ENCODE measurements around the gene SMAD3. TPM values are rescaled to one million over a fixed set of nuclear protein-coding genes. Genes with fewer than 3 reads are reported as not detected.

SMAD3 gene
- total RNA-seq, 4 donors from 2014 or later: 41.9 to 94.9 (median 56.1) TPM

DNA sequence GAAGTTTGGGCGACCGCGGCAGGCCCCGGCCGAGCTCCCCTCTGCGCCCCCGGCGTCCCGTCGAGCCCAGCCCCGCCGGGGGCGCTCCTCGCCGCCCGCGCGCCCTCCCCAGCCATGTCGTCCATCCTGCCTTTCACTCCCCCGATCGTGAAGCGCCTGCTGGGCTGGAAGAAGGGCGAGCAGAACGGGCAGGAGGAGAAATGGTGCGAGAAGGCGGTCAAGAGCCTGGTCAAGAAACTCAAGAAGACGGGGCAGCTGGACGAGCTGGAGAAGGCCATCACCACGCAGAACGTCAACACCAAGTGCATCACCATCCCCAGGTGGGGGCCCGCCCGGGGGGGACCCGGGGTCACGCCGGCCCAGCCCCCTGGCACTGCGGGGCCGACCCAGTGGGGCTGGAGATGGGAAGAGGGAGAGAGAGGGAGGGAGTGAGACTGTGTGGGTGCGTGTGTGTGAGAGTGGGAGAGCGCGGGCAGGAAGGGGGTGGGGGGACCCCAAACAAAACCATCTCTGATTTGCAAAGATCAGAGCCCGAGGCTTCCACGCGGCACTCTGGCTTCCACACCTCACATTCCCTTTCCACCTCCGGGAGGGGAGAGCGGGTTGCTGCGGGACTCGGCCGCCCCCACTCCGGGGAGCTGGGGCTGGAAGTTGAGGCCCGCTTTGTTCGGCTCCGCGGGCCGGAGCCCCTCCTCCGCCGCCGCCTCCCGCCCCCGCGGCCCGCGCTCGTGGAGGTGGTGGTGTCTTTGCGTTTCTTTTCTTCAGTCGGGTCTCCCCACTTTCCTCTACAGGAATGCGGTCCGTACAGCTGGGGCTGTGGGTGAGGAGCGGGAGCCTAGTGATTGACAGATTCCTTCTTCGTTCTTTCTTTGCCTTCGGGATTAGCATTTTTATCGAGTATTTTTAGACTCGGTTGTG is 898 bp downstream of the SMAD3 start:
- WGBS: under 1% methylated on average over 55 of the region's 72 CpGs
- peaks cover 47% of the 10 kb centered on the region for H3K4me1 ChIP-seq
- no peak for DNase-seq (ENCODE audit: low spot score in 2 of 2)
- no peaks in the 10 kb centered on the region for H3K9me3 ChIP-seq
- no peak for TF ChIP-seq EP300 (IDR thresholded peaks at IDR 0.05)
- no peak for TF ChIP-seq POLR2AphosphoS5 (IDR thresholded peaks at IDR 0.05)
- TF ChIP-seq, protein P1, sequence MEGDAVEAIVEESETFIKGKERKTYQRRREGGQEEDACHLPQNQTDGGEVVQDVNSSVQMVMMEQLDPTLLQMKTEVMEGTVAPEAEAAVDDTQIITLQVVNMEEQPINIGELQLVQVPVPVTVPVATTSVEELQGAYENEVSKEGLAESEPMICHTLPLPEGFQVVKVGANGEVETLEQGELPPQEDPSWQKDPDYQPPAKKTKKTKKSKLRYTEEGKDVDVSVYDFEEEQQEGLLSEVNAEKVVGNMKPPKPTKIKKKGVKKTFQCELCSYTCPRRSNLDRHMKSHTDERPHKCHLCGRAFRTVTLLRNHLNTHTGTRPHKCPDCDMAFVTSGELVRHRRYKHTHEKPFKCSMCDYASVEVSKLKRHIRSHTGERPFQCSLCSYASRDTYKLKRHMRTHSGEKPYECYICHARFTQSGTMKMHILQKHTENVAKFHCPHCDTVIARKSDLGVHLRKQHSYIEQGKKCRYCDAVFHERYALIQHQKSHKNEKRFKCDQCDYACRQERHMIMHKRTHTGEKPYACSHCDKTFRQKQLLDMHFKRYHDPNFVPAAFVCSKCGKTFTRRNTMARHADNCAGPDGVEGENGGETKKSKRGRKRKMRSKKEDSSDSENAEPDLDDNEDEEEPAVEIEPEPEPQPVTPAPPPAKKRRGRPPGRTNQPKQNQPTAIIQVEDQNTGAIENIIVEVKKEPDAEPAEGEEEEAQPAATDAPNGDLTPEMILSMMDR (IDR thresholded peaks at IDR 0.05): no peak
- TF ChIP-seq POLR2A (IDR thresholded peaks at IDR 0.05): no peak
- H3K27ac ChIP-seq: peak overlapping the region; percentile 75
- H3K36me3 ChIP-seq: no peaks in the 10 kb centered on the region
- no peaks in the 10 kb centered on the region for H3K27me3 ChIP-seq
- H3K4me3 ChIP-seq: peak overlapping the region; percentile 88

DNA sequence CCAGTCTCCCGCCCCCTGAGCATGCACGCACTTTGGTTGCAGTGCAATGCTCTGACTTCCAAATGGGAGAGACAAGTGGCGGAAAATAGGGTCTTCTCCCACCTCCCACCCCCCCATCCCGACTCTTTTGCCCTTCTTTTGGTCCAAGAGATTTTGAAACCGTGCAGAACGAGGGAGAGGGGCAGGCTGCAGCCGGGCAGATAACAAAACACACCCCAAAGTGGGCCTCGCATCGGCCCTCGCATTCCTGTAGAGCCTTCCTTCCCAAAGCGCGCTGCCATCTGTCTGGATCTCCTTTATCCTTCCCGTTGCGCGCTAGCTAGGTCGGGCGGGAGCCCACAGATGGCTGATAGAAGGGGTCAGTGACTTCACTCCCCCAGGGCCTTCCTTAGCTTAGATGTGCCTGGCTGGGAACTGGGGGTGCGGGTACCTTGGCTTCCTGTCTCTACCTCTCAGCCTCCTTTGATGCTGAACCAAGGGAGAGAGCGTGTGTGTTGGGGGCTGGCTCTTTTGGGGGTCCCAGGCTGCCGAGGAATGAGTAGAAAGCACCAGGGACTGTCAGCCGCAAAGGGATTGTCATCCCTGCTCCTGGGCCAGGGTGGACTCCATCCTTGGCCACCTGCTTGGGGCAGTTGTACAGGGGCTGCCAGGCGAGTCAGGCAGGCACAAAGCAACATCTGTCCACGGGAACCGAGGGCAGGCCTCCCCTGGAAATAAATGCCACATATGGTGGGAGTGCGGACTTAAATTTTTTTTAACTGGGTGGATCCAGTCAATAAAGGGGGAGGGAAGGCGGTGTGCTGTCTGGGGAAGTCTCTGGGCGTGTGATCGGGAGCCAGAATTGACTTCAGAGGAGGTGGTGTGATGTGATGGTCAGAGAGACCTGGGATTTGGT is 1.8 kb downstream of the SMAD3 start:
- H3K36me3 ChIP-seq: no peaks in the 10 kb centered on the region
- H3K27ac ChIP-seq: peak overlapping the region; percentile 75
- TF ChIP-seq, protein P1 (IDR thresholded peaks at IDR 0.05): no peak
- TF ChIP-seq POLR2A (IDR thresholded peaks at IDR 0.05) (no peak), POLR2AphosphoS5 (IDR thresholded peaks at IDR 0.05) (no peak), EP300 (IDR thresholded peaks at IDR 0.05) (no peak)
- whole genome bisulfite sequencing: 11% methylated on average over 26 of the region's 28 CpGs
- no peak for DNase-seq (ENCODE audit: low spot score in 2 of 2)
- H3K4me1 ChIP-seq: peaks cover 47% of the 10 kb centered on the region
- H3K4me3 ChIP-seq: peak overlapping the region; percentile 88
- H3K9me3 ChIP-seq: no peaks in the 10 kb centered on the region
- H3K27me3 ChIP-seq: no peaks in the 10 kb centered on the region

DNA sequence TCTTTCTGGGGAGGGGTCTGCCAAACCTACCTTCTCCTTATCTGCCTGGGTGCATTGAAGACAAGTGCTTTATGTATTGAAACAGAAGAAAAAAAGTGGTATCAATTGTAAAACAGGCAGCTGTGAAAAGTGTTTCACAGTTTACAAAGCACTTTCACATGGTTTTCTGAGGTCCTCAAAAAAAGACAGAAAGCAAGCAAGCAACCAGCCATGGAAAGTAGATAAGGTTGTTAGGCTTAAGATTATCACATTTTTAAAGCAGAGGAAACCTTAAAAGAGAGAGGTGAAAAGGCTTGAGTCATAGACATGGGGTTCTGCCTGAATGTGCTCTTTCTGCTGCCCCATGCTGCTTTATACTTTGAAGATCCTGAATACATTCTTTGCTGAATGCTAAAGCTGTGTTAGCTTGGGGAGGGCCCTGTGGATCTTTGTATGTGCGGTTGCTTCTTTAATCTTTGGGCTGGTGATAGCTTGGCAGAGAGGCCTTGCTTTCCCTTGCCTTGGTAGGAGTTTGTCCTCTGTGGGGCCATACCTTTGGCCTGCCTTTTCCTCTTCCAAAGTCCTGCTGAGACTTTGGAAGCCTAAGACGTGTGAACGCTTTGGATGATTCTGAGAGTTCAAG is 2.6 kb downstream of the SMAD3 start:
- Histone ChIP-seq H3K36me3 (no peaks in the 10 kb centered on the region), H3K27ac (peak overlapping the region; percentile 75), H3K27me3 (no peaks in the 10 kb centered on the region), H3K4me1 (peaks cover 51% of the 10 kb centered on the region), H3K9me3 (no peaks in the 10 kb centered on the region), H3K4me3 (peak overlapping the region; percentile 88)
- no peak for DNase-seq (ENCODE audit: low spot score in 2 of 2)
- TF ChIP-seq, protein P1 (IDR thresholded peaks at IDR 0.05): no peak
- WGBS: 31% methylated on average over 3 of the region's 3 CpGs

DNA sequence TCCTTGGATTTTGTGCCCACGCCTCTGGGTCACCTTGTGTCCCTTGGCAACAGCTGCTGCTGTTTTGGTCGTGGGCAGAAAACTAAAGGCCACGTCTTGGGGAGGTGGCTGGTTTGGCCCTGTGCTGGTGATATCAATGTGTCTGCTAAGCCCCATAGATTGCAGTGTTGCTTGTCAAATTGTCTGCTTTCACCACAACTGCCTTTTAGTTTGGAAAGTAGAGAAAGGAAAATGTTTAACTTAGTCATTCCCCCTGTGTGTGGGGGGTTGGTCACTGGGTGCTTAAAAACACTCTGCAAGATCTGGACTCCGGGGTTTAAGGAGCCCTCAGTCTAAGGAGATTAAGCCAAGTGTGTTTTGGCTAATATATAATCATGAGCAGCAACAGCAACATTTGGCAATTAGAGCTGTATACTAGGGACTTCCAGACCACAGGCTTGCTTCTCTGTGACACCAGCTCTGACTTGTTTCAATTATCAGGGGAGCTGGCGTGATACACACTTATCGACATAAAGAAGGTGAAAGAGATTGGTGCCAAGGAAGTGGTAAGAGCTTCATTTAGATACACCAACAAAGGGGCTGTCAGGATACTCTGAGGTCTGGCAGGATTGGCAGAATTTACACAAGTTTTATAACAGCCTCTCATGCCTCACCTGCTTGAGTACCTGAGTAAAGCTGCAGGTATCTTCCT is 3.5 kb downstream of the SMAD3 start:
- DNase-seq (ENCODE audit: low spot score in 2 of 2): no peak
- Histone ChIP-seq H3K36me3 (no peaks in the 10 kb centered on the region), H3K27me3 (no peaks in the 10 kb centered on the region), H3K27ac (peak overlapping the region; percentile 75), H3K9me3 (no peaks in the 10 kb centered on the region), H3K4me1 (peaks cover 59% of the 10 kb centered on the region), H3K4me3 (peak overlapping the region; percentile 88)
- WGBS: 38% methylated on average over 6 of the region's 6 CpGs
- TF ChIP-seq, protein P1 (IDR thresholded peaks at IDR 0.05): no peak

Measured in suprapubic skin (tissue), 4 donors.